Epidermal melanocyte (primary cell): Measurements from ENCODE around the gene RAB40C.
A peak's percentile ranks its signal among the peaks of the same experiment; 100 is the strongest.

ENCODE experiments used
- DNase-seq: peaks from one replicate; pipeline ENCODE4 v3.0.0; 2011; ENCODE audit warnings: low spot score; ENCODE audit not compliant: insufficient read length

Gene RAB40C

GRCh38 chr16:589658-590187 is at the start of gene RAB40C:
TSS of gene RAB40C (plus strand) at chr16:590066. CDS start at chr16:590292, 226 bp downstream.
- DNase-seq: peak; percentile 93

- no peak for DNase-seq
These were observed 49.1 kb upstream of the RAB40C start for GRCh38 chr16:540645-541340.

- no peak for DNase-seq
These were observed 46.3 kb upstream of the RAB40C start for GRCh38 chr16:543301-544164.

GRCh38 chr16:544517-544916 is 45.3 kb upstream of the RAB40C start:
- DNase-seq: no peak

GRCh38 chr16:546909-547770 is 42.7 kb upstream of the RAB40C start:
- no peak for DNase-seq

GRCh38 chr16:548586-548985 is 41.3 kb upstream of the RAB40C start:
- DNase-seq: no peak

GRCh38 chr16:549544-550263 is 40.2 kb upstream of the RAB40C start:
- DNase-seq: no peak

GRCh38 chr16:551210-551609 is 38.7 kb upstream of the RAB40C start:
- no peak for DNase-seq

- no peak for DNase-seq
These were observed 37.7 kb upstream of the RAB40C start for GRCh38 chr16:552171-552570.

GRCh38 chr16:553601-554296 is 36.1 kb upstream of the RAB40C start:
- no peak for DNase-seq

- DNase-seq: no peak
These were observed 35.6 kb upstream of the RAB40C start for GRCh38 chr16:554297-554621.

- peak; percentile 80 for DNase-seq
These were observed 35.1 kb upstream of the RAB40C start for GRCh38 chr16:554640-555365.

- DNase-seq: no peak
These were observed 34.1 kb upstream of the RAB40C start for GRCh38 chr16:555528-556473.

GRCh38 chr16:556474-557173 is 33.2 kb upstream of the RAB40C start:
- no peak for DNase-seq

- DNase-seq: no peak
These were observed 32.2 kb upstream of the RAB40C start for GRCh38 chr16:557463-558297.

- no peak for DNase-seq
These were observed 31.4 kb upstream of the RAB40C start for GRCh38 chr16:558298-559020.
